KMS-11 (cell line): ENCODE measurements around the gene CA12.
"Not testable (repeated sequence)": the region's sequence is repeated elsewhere in the genome, so short reads cannot be mapped to it uniquely, and the experiment has no call there.

Experiments
- H2AFZ ChIP-seq: fragments of 200-600 bp; sonication (generic); 2 replicates; pipeline ENCODE4 v1.6.1; 2016; ENCODE audit warnings: antibody characterized with exemption, mixed run types, low read depth
- H3K27ac ChIP-seq: fragments of 200-600 bp; sonication (generic); 2 replicates; pipeline ENCODE4 v1.6.1; 2016; ENCODE audit warnings: mild to moderate bottlenecking, mixed run types
- H3K27me3 ChIP-seq: fragments of 200-600 bp; sonication (generic); 2 replicates; pipeline ENCODE4 v1.6.1; 2017; ENCODE audit warnings: mild to moderate bottlenecking, low read depth, mixed run types, moderate library complexity; ENCODE audit not compliant: insufficient read depth
- H3K36me3 ChIP-seq: fragments of 200-600 bp; sonication (generic); 2 replicates; pipeline ENCODE4 v1.6.1; 2017; ENCODE audit warnings: mild to moderate bottlenecking, mixed run types; ENCODE audit not compliant: insufficient read depth
- H3K4me1 ChIP-seq: fragments of 200-600 bp; sonication (generic); 2 replicates; pipeline ENCODE4 v1.6.1; 2016; ENCODE audit warnings: mild to moderate bottlenecking, low read depth, mixed run types; ENCODE audit not compliant: poor library complexity, severe bottlenecking
- H3K4me2 ChIP-seq: fragments of 200-600 bp; sonication (generic); 2 replicates; pipeline ENCODE4 v1.7.0; 2016; ENCODE audit warnings: mild to moderate bottlenecking, mixed run types
- H3K4me3 ChIP-seq: fragments of 200-600 bp; sonication (generic); IDR thresholded peaks from 2 replicates; pipeline ENCODE4 v1.6.1; 2017; ENCODE audit warnings: low read depth, low read length, mixed read lengths; ENCODE audit not compliant: insufficient read depth
- H3K79me2 ChIP-seq: fragments of 200-600 bp; sonication (generic); 2 replicates; pipeline ENCODE4 v1.6.1; 2016; ENCODE audit warnings: low read depth, mixed run types; ENCODE audit not compliant: insufficient read depth
- H3K9ac ChIP-seq: fragments of 200-600 bp; sonication (generic); 2 replicates; pipeline ENCODE4 v1.6.1; 2016; ENCODE audit warnings: mild to moderate bottlenecking, mixed run types
- H4K20me1 ChIP-seq: fragments of 200-600 bp; sonication (generic); 2 replicates; pipeline ENCODE4 v1.6.1; 2016; ENCODE audit warnings: mild to moderate bottlenecking, mixed run types; ENCODE audit not compliant: insufficient read depth
- CTCF ChIP-seq: fragments of 200-600 bp; sonication (generic); conservative IDR thresholded peaks from 2 replicates; pipeline ENCODE4 v1.6.1; 2017; ENCODE audit warnings: low read depth, mild to moderate bottlenecking, antibody characterized with exemption, low read length, moderate library complexity, mixed read lengths

Gene CA12

GRCh38 chr15:63322541-63322940 lies 59.1 kb downstream of the CA12 start:
- no peak overlapping the region for H2AFZ ChIP-seq
- no peak for TF ChIP-seq CTCF
- no peak overlapping the region for H3K27ac ChIP-seq
- H3K79me2 ChIP-seq = no peaks in the 10 kb centered on the region
- no peak overlapping the region for H3K4me3 ChIP-seq
- H4K20me1 ChIP-seq = no peaks in the 10 kb centered on the region
- no peak overlapping the region for H3K4me2 ChIP-seq
- no peak overlapping the region for H3K9ac ChIP-seq
- no peaks in the 10 kb centered on the region for H3K27me3 ChIP-seq
- no peaks in the 10 kb centered on the region for H3K4me1 ChIP-seq
- no peaks in the 10 kb centered on the region for H3K36me3 ChIP-seq

DNA sequence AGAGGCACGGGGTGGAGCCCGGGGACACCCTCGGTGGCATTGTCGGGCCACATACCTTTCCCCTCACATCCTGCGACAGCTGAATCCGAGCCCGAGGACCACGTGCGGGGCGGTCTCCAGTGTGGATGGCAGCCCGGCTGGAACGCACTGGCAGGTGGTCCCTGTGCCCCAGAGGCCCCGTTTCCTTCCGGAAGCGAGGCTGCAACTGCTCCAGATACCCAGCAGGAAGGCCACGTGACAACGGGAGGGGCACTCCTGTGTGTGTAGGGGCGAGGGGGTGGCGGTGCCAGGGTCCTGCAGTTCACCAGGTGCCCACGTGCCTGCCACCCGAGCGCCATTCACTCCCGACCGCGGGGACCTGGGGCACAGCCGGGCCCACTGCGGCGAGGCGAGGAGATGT lies 60.2 kb downstream of the CA12 start:
- H3K36me3 ChIP-seq = no peaks in the 10 kb centered on the region
- no peak overlapping the region for H3K9ac ChIP-seq
- no peaks in the 10 kb centered on the region for H3K27me3 ChIP-seq
- H3K4me1 ChIP-seq = no peaks in the 10 kb centered on the region
- no peak overlapping the region for H2AFZ ChIP-seq
- H3K4me3 ChIP-seq = no peak overlapping the region
- H3K27ac ChIP-seq = no peak overlapping the region
- no peaks in the 10 kb centered on the region for H3K79me2 ChIP-seq
- no peak for TF ChIP-seq CTCF
- no peak overlapping the region for H3K4me2 ChIP-seq
- no peaks in the 10 kb centered on the region for H4K20me1 ChIP-seq

GRCh38 chr15:63320981-63321380 lies 60.7 kb downstream of the CA12 start:
- H2AFZ ChIP-seq, H3K79me2 ChIP-seq, H3K27ac ChIP-seq, H3K4me1 ChIP-seq, H3K4me2 ChIP-seq, H4K20me1 ChIP-seq, H3K4me3 ChIP-seq, H3K36me3 ChIP-seq, H3K9ac ChIP-seq, H3K27me3 ChIP-seq: not testable (repeated sequence)

- not testable (repeated sequence) for H3K4me3 ChIP-seq, H3K79me2 ChIP-seq, H2AFZ ChIP-seq, H3K4me2 ChIP-seq, H4K20me1 ChIP-seq, H3K9ac ChIP-seq, H3K27ac ChIP-seq, H3K27me3 ChIP-seq, H3K36me3 ChIP-seq, H3K4me1 ChIP-seq
These were observed 61.2 kb downstream of the CA12 start for GRCh38 chr15:63320446-63320845.

- Histone ChIP-seq H3K4me2 (no peak overlapping the region), H2AFZ (no peak overlapping the region), H3K27me3 (no peaks in the 10 kb centered on the region), H4K20me1 (no peaks in the 10 kb centered on the region), H3K9ac (no peak overlapping the region), H3K4me3 (no peak overlapping the region), H3K4me1 (no peaks in the 10 kb centered on the region), H3K79me2 (no peaks in the 10 kb centered on the region), H3K27ac (no peak overlapping the region), H3K36me3 (no peaks in the 10 kb centered on the region)
- TF ChIP-seq CTCF = no peak
These were observed 62.6 kb downstream of the CA12 start for GRCh38 chr15:63319065-63319464.
